Neural cell (in vitro differentiated cells): Measurements from ENCODE around the gene NFKBIA.

ENCODE experiments used
- CTCF ChIP-seq: fragments of 450-650 bp; IDR thresholded peaks from 2 replicates; pipeline ENCODE4 v1.5.1; 2014; ENCODE audit warnings: antibody characterized with exemption, mild to moderate bottlenecking, moderate library complexity; ENCODE audit not compliant: poor library complexity, severe bottlenecking
- EP300 ChIP-seq: fragments of 450-650 bp; conservative IDR thresholded peaks from 2 replicates; pipeline ENCODE4 v1.6.1; 2014; ENCODE audit warnings: antibody characterized with exemption, mild to moderate bottlenecking, moderate library complexity; ENCODE audit not compliant: poor library complexity, severe bottlenecking
- EZH2 ChIP-seq: fragments of 200-600, 300-800 bp; shearing (Covaris generic), sonication (generic); IDR thresholded peaks from 2 replicates; pipeline ENCODE4 v1.6.1; 2014; ENCODE audit warnings: antibody characterized with exemption, low read length, borderline replicate concordance, mild to moderate bottlenecking; ENCODE audit not compliant: insufficient read depth, poor library complexity, severe bottlenecking
- POLR2AphosphoS5 ChIP-seq: IDR thresholded peaks from 2 replicates; pipeline ENCODE4 v1.6.1; 2012
- RAD21 ChIP-seq: fragments of 450-650 bp; conservative IDR thresholded peaks from 2 replicates; pipeline ENCODE4 v1.6.1; 2014; ENCODE audit warnings: antibody characterized with exemption, mild to moderate bottlenecking, moderate library complexity
- REST ChIP-seq: IDR thresholded peaks from 2 replicates; pipeline ENCODE4 v1.6.1; 2012; ENCODE audit warnings: borderline replicate concordance
- SMC3 ChIP-seq: fragments of 450-650 bp; conservative IDR thresholded peaks from 2 replicates; pipeline ENCODE4 v1.6.1; 2014; ENCODE audit warnings: antibody characterized with exemption, mild to moderate bottlenecking, moderate library complexity; ENCODE audit not compliant: poor library complexity
- TAF1 ChIP-seq: IDR thresholded peaks from 2 replicates; pipeline ENCODE4 v1.6.1; 2012; ENCODE audit warnings: low read depth

- TF ChIP-seq CTCF (no peak), POLR2AphosphoS5 (no peak), EP300 (no peak), SMC3 (no peak), EZH2 (no peak), RAD21 (no peak), REST (no peak), TAF1 (no peak)
These were observed 16.6 kb downstream of the NFKBIA start for GRCh38 chr14:35387713-35388579.
